ENCODE measurements around the gene ALX4.

ALX4 gene

DNA sequence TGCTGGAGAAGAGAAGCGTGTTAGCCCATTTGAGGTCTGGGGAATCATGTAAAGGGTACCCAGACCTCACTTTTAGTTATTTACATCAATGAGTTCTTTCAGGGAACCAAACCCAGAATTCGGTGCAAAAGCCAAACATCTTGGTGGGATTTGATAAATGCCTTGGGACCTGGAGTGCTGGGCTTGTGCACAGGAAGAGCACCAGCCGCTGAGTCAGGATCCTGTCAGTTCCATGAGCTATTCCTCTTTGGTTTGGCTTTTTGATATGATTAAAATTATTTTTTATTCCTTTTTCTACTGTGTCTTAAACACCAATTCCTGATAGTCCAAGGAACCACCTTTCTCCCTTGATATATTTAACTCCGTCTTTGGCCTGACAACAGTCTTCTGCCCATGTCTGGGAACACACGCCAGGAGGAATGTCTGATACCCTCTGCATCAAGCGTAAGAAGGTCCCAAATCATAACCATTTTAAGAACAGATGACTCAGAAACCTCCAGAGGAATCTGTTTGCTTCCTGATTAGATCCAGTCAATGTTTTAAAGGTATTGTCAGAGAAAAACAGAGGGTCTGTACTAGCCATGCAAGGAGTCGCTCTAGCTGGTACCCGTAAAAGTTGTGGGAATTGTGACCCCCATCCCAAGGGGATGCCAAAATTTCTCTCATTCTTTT, 65.2 kb downstream of the ALX4 start:
- no peak for DNase-seq (ENCODE audit: low read depth)

DNA sequence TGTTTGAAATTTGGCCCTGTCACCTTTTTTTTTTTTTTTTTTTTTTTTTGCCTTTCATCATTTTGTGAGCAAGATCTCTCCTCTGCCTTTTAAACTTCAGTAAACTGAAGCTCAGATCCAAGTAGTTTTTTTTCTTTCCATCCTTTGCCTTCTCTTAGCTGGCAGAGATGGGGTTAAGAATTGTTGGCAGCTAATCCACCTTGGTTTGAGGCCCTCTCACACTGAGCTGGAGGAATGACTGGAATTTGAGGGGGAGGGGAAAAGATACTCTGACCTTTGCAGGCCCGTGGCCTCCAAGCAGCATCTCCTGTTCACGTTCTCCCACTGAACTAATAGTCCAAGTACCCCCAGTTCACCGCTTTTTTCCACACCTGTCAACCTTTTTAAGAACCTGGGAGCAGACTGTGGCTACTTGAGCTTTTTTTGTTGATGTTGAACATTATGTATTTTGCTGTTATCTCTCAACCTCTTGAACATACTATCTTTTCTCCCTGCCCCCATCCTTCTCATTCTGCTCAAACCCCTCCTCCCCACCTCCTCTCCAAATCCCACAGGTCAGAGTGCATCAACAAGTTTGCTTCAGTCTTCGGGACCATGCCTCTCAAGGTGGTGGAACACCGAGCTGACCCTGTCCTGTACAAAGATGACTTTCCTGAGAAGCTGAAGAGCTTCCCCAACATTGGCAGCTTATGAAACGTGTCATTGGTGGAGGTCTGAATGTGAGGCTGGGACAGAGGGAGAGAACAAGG, 66.2 kb downstream of the ALX4 start:
- peak; percentile 62 for DNase-seq (ENCODE audit: low read depth)

DNA sequence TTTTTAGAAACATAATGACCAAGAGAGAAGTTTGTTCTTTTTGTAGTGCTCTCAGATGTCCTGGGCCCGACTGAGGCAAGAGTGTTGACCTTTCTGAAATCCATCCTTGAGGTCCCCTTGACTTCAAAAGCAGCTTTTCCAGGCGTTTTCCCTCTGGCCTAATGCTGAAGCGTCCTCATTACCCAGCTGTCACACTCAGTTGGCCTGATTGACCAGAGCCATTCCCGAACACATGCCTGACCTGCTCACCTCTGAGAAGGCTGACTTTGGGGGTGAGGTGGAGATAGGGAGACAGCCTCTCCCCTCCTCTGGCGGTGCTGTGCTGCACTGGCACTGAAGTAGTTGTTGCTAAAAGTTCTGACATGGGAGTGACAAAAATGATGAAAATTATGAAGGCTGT, 66.9 kb downstream of the ALX4 start:
- DNase-seq (ENCODE audit: low read depth), result no peak

DNA sequence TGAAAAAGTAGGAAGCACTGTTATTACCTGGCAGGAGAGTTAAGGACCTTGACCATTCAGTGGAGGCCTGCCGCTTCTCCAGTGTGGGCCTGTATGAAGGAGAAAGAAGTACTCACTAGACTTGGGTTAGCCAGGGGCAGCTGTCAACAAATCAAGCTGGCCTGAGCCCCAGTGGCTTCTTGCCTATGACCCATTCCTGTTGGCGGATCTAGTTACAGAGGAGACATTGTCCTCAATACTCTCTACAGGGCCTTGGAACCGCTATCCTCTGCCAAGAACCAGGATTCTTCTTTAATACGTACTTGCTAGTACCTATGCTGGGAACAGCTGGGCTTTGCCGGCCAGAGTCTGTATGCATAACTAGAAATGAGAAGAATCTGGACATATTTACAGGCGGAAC, 68.1 kb downstream of the ALX4 start:
- no peak for DNase-seq (ENCODE audit: low read depth)

DNA sequence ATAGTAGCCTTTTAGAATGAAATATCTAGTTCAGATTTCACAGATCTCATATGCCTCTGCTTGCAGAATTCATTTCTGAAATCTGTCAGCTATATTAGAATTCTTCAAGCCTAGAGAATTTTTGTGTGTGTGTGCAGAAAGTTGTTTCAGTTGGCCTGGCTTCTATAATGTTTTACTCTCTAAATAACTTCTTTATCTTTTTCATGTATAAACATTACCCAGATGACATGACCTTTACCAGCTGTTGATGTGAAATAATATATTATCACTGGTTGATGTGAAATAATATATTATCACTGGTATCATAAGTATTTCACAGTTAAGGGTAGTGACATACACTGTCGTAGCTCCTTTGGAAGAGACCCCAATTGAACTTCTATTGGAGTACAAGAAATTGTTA, 72.8 kb downstream of the ALX4 start:
- no peak for DNase-seq (ENCODE audit: low read depth)

DNA sequence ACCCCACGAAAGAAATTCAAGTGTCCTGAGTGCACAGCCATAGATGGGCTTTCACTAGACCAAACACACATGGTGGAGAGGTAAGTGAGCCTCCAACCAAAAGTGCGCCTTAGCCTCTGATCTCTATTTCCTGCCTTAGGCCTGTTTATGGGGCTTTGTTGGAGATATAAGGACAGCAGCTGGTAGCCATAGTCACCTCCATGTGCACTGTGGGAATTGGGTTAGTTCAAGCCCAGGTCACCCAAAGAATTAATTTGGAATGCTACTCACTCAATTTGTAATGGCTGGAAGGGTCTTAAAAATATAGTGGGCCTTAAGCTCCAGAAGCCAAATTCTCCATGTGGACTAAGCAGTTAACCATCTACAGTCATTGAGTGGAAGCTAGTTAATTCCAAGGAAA, 73.6 kb downstream of the ALX4 start:
- no peak for DNase-seq (ENCODE audit: low read depth)

DNA sequence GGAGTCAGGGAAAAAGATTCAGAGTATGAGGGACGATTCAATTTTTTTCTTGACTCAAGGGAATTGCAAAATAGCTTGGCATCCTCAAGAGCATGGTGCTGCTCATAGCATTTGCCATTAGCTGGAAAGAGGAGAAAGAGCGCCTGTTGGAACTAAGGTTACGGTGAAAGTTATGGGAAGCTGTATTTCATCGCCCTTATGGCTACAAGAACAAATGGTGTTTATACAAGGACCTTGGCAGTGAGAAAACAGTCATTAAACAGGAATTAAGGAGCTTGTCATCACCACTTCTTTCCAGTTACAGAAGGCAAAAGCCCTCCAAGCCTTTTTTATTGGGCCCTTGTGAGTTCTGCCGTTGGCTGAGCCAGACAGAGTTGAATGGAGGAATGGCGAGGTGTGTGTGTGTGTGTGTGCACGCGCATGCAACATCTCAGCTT, 74.2 kb downstream of the ALX4 start:
- DNase-seq (ENCODE audit: low read depth), result no peak

DNA sequence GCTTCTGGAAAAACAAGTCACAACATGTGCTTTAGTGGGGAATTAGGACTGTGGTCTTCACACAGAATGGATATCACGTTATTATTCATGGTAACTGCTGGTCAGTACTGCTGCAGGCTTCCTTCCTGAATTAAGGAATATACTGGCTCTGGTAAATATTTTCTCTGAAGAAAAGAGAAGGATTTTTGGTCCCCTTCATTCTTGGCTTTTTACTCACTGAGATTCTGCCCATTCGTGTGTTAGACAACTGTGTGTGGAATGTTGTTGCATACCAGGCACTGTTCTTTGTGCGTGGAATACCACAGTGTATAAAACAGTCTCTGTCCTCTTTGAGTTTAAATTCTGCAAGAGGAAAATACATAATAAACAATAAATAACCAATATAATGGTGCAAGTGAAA, 80.3 kb downstream of the ALX4 start:
- no peak for DNase-seq (ENCODE audit: low read depth)

DNA sequence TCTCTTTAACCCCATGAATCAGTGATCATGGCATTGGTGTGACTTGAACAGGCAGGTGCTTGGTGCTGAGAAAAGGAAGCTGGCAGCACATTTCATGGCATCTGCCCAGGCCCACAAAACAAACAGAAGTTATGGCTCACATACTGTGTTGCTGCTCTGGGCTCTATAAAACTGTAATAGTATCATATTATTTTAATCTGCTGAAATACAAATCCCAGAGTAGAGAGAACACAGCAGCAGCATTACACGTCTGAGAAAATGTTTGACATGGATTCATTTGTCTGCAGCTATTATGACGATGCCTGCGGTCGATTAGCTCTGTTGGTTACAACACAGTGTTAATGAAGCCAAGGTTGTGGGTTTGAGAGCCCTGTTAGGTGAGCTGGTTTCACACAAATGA, 80.8 kb downstream of the ALX4 start:
- no peak for DNase-seq (ENCODE audit: low read depth)

DNA sequence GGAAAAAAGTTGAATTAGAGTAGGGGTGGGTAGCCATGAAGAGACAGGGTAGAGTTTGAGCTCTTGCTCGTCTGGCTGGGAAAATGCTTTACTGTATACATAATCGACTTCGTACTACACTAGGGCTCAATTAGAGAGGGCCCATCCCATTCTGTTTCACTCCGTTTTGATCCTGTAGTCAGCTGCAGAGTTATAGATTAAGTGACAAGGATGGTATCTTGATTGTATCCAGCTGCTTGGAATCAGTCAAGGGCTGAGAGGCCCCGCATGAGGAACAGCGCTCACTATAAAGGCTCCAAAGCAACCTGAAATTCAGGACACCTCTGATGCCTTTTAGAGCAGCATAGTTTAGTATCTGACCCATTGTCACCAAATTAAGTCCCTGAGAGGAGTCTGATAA, 81.6 kb downstream of the ALX4 start:
- no peak for DNase-seq (ENCODE audit: low read depth)

DNA sequence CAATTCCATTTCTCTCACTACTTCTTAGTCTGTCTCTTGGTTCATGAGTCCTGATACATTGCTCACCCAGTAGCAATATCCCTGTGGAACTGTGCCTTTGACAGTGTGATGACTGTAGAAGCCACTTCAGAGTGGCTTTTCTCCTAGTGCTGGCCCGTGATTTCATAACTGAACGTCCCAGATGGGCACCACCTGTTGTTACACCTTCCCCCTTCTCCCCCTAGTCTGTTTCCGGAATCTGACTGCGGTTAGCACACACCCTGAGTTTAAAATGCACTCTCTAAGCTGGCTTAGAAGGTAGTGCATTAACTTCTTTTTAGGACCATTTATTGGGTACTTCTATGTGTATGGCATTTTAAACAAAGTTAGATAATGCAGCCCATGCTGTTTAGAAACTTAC, 83.0 kb downstream of the ALX4 start:
- DNase-seq (ENCODE audit: low read depth), result no peak

DNA sequence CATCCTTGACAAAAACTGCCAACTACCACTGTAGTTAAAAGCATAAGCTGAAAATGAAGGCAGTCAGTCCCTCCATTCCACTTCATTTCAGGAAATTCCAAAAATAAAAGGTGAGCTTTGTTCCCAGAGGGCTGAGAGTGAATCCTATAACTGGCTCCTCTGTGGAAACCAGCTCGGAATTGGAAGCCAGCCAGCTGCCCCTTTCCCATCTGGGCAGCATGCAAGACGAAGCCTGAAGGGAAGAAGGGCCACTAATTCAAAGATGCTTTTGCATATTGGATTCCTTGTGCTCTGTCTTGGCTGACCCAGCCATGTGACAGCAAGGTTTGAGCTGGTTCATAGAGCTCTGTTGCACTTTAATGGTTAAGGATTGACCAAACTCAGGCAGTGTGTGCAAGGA, 83.4 kb downstream of the ALX4 start:
- no peak for DNase-seq (ENCODE audit: low read depth)

DNA sequence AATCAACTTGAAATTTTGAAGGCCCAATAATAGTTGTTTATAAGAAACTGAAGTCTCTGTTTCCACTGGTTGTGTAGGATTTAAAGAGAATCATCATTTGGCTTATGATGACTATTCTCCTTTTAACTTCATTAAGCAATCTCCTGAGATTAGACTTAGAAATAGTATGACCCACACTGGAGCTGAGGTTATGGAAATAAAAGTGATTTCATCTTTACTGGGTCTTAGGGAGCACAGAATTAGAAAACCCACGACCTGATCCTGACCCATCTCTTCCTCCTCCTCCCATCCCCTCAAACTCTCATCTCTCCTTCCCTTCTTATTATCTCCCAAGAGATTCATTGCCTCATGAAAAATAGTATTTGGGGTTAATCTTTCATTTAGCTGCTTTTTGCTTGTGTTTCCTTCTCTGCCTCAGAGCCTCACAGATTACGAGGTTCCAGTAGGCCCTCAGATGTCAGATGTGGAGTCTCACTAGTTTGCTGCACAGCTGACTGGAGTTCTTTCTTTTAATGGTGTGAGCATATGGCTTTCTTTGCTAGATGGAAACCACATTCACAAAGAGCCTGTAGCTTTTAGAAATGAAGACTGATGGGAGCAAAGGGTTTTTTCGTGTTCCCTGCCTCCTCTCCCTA, 85.0 kb downstream of the ALX4 start:
- DNase-seq (ENCODE audit: low read depth), result no peak

DNA sequence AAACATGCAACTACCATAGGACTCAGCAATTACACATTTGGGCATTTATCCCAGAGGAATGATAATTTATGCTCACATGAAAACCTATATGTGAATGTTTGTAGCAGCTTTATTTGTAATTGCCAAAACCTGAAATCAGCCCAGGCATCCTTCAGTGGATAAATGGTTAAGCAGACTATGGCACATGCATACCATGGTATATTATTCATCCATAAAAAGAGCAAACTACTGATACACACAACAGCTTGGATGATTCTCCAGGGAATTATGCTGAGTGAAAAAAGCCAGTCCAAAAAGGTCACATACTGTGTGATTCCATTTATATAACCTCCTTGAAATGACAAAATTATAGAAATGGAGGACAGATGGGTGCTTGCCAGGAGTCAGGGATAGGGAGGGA, 86.7 kb downstream of the ALX4 start:
- no peak for DNase-seq (ENCODE audit: low read depth)

DNA sequence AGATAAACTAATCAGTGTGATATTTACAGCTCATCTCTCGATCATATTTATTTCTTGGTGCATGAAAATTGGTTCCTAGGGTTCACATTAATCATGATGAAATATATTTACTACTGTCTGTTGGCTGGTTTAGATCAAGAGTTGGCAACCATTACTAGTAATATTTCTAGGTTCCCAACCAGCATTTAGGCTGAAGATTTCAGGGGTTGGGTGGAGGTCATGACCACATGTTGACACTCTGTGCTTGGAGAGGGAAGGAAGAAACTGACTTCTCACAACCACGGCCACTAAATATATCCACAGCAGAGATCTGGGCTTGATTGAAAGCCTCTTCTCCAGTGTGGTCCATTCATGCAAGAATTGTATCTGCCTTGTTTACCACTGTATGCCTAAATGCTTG, 87.9 kb downstream of the ALX4 start:
- DNase-seq (ENCODE audit: low read depth), result no peak

DNA sequence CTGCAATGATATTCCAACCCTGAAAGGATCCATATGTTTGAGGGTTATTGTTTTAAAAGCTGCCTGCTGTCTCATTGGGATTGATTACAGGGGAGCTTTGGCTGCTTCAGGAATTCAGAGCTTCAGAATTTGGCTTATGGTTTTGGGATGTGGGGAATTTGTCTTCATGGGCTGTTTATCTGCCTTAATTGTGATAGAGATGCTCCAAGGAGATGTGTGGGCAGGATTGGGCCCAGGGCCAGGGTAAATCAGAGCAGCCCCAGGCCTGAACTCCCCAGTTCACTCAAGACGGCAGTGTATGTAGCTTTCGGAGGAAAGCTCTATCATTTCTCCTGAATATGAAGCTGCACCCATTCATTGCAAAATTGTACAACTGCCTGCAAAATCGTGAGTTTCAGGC, 88.5 kb downstream of the ALX4 start:
- no peak for DNase-seq (ENCODE audit: low read depth)

DNA sequence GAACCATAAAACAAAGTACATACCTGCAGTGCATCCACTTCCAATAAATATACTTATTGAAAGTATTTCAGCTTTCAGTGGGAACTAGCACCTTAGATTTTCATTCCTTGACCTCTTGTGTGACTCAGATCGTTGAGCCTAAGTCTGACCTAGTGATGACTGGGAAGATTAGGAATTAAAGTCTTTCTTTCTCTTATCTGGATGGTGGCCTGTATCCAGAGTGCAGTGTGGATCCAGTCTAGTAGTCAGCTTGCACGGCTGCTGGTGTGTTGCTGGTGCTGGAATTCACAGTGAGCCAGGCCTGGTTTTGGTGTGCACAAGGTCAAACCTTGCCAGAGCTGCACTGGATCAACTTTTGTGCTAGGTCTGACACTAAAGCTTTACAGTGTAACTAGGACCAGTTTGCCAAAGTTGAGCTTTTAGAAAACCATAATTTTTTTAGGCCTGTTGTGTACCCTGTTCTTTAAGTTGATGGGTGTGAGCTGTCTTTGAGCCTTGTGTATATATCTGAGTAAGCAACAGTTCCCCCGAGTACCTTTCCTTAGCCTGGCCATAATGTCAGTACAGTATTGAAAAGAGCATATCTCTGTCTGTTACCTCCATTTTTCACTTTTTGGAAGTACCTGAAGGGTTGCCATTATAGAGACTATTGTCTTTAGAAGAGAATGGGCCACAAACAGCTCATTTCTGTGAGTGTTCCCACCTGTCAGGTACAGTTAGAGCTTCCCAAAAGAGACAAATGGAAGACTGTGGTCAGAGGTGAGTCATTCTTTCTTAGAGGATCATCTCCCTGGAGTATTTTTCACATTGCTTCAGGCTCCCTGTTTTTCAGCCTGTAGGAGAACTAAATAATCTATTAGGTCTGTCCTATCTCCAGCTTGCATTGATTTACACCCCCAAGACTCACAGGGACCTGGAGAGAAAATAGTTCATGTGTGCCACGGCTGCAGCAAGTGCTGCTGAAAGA, 89.8 kb downstream of the ALX4 start:
- no peak for DNase-seq (ENCODE audit: low read depth)

DNA sequence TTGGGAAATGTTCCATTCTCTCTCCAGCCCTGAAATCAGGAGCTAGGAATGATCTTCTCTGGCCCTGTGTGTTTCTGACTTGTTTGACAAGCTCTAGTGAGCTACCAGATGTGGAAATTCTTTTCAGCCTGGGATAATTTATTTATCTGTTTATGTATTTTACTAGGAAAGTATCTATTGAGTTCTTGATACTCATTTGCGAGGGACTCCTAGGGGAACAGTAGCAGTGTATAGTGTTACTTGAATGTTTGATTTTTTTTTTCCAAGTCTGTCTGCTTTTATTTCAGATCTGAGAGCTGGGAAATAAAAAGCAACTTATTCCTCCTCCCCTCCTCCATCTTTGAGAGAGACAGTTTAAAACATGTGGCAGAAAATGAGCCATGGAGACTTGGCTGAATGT, 92.5 kb downstream of the ALX4 start:
- DNase-seq (ENCODE audit: low read depth), result no peak

DNA sequence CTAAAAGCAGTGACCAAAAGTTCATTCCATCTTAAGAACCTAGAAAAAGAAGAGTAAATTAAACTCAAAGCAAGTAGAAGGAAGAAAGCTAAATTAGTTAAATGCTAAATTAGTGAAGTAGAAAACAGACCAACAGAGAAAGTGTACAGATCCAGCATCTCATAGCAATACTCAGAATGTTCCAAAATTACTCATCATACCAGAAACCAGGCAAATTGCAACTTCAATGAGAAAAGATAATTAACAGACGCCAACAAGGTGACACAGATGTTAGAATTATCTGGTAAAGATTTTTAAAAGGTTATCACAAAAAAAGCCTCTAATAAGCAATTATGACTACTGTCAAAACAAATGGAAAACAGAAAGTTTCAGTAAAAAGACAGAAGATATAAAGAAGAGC, 96.8 kb downstream of the ALX4 start:
- DNase-seq (ENCODE audit: low read depth), result no peak

DNA sequence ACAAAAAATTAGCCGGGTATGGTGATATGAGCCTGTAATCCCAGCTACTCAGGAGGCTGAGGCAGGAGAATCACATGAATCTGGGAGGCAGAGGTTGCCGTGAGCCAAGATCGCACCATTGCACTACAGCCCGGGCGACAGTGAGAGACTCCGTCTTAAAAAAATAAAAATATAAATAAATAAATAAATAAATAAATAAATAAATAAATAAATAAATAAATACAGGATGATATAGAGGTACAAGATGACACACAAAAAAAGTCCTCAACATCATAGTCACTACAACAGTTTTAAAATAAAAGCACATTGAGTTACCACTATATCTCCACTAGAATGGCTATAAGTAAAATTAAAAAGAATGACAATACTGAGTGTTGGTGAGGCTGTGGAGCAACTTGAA, 97.8 kb downstream of the ALX4 start:
- no peak for DNase-seq (ENCODE audit: low read depth)
